ENCODE data around the gene GPR180. TPM values are rescaled to one million over a fixed set of nuclear protein-coding genes. Genes with fewer than 3 reads are reported as not detected.

Gene GPR180
- total RNA-seq, 1 donor from 2014 or later: 5.7 TPM

GRCh38 chr13:94673851-94674250, 72.2 kb downstream of the GPR180 start:
- intact Hi-C loops (cut with DNase I): no loop called here
- ATAC-seq: no peak

GRCh38 chr13:94674609-94675348, 73.1 kb downstream of the GPR180 start:
- DNase-seq (ENCODE audit: missing footprints) (no peak), ATAC-seq (no peak)
- intact Hi-C loops (cut with DNase I): no loop called here

More at GRCh38 chr13:94673851-94674250, 72.2 kb downstream of the GPR180 start:
- DNase-seq (ENCODE audit: missing footprints): no peak

- DNase-seq (ENCODE audit: missing footprints): no peak
- no peak for ATAC-seq
- intact Hi-C loops (cut with DNase I): no loop called here
Observed at GRCh38 chr13:94677799-94678198, 76.1 kb downstream of the GPR180 start.

- no peak for DNase-seq (ENCODE audit: missing footprints)
- no peak for ATAC-seq
- intact Hi-C loops (cut with DNase I): no loop called here
Observed at GRCh38 chr13:94678845-94679244, 77.2 kb downstream of the GPR180 start.

- DNase-seq (ENCODE audit: missing footprints): no peak
- intact Hi-C loops (cut with DNase I): no loop called here
- no peak for ATAC-seq
Observed at GRCh38 chr13:94679614-94680013, 78.0 kb downstream of the GPR180 start.

- no peak for DNase-seq (ENCODE audit: missing footprints)
- intact Hi-C loops (cut with DNase I): no loop called here
Observed at GRCh38 chr13:94682229-94682628, 80.6 kb downstream of the GPR180 start.

GRCh38 chr13:94683409-94683808, 81.8 kb downstream of the GPR180 start:
- ATAC-seq (no peak), DNase-seq (ENCODE audit: missing footprints) (no peak)
- intact Hi-C loops (cut with DNase I): no loop called here

More at GRCh38 chr13:94682229-94682628, 80.6 kb downstream of the GPR180 start:
- ATAC-seq: no peak

Other genes starting within 250 kb of the GPR180 start
- gene DCT, start 122.2 kb upstream of the GPR180 start, total RNA-seq: 0.32 TPM
- gene TGDS, start 5.7 kb upstream of the GPR180 start, total RNA-seq: 5.2 TPM
- gene SOX21, start 110.7 kb downstream of the GPR180 start, total RNA-seq: not detected